HepG2 (cell line): ENCODE results near the gene KCNJ14. TPM values are rescaled to one million over a fixed set of nuclear protein-coding genes. Genes with fewer than 3 reads are reported as not detected.

ENCODE experiments used
- ATAC-seq: fragments of 200-7000 bp; cut with Tn5 transposase; 3 replicates; pipeline ENCODE4 v1.9.1; 2020; ENCODE audit warnings: mild to moderate bottlenecking, moderate library complexity
- BruUV-seq: library from RNA; stranded (reverse); fragments of 400-500 nt; replicated peaks from 2 replicates; lab custom pipeline; 2021; lab: Mats Ljungman, UMichigan
- CTCF ChIA-PET: fragments of 300-600 bp; formaldehyde crosslinking; extraction: SDS; loops from one replicate; lab custom pipeline; 2021; ENCODE audit warnings: low total read pairs, inconsistent platforms, low intra/inter-chr PET ratio; lab: Yijun Ruan, JAX
- POLR2A ChIA-PET: fragments of 350-600 bp; sonication (Branson Sonifier 250); formaldehyde crosslinking; loops from one replicate; lab custom pipeline; 2020; ENCODE audit warnings: antibody characterized with exemption, inconsistent platforms; lab: Yijun Ruan, JAX
- DNase-seq: peaks from one replicate; pipeline ENCODE4 v3.0.0-alpha.2; 2015; ENCODE audit warnings: low spot score
- FAIRE-seq: peaks from 3 replicates; lab custom pipeline; 2011; peaks lifted over from hg19 to GRCh38; lab: Jason Lieb, UNC
- H2AFZ ChIP-seq: one replicate; pipeline ENCODE4 v1.6.1; 2011; ENCODE audit warnings: low read length, inconsistent platforms
- H3K27ac ChIP-seq: fragments of 300-600 bp; 3 replicates; pipeline ENCODE4 v1.8.0; 2011; ENCODE audit warnings: mixed run types, mild to moderate bottlenecking, mixed read lengths, low read length, inconsistent platforms; ENCODE audit not compliant: insufficient read depth; ENCODE audit errors: extremely low read length
- H3K27me3 ChIP-seq, 2 experiments: fragments of 200-600 bp in 1 of 2; 2 replicates in 1 of 2; 3 replicates in 1 of 2; pipeline versions ENCODE4 v1.6.0 to v1.8.0; 2011; ENCODE audit warnings: low read length in 2 of 2, mild to moderate bottlenecking in 2 of 2, moderate library complexity in 2 of 2, inconsistent platforms in 1 of 2; ENCODE audit not compliant: insufficient read depth in 2 of 2, control insufficient read depth in 1 of 2
- H3K36me3 ChIP-seq, 2 experiments: fragments of 200-600 bp in 1 of 2; replicated peaks in 1 of 2; 2 replicates in 1 of 2; 3 replicates in 1 of 2; pipeline versions ENCODE4 v1.5.1 to v1.8.0; 2011; ENCODE audit warnings: low read length in 2 of 2, inconsistent platforms in 1 of 2; ENCODE audit not compliant: insufficient read depth in 2 of 2, control insufficient read depth in 1 of 2
- H3K4me1 ChIP-seq: 2 replicates; pipeline ENCODE4 v1.5.1; 2012; ENCODE audit warnings: low read length, inconsistent platforms; ENCODE audit not compliant: insufficient read depth
- H3K4me2 ChIP-seq: 2 replicates; pipeline ENCODE4 v1.6.0; 2011; ENCODE audit warnings: low read depth, low read length, inconsistent platforms
- H3K4me3 ChIP-seq, 3 experiments: fragments of 200-600 bp in 1 of 3; sonication (generic), shearing (Covaris generic) in 1 of 3; replicated peaks in 1 of 3; 2 replicates each; pipeline ENCODE4 v1.5.1; 2011 to 2016; ENCODE audit warnings: low read length in 3 of 3, inconsistent platforms in 2 of 3, low read depth in 2 of 3, mild to moderate bottlenecking in 2 of 3, control low read depth in 1 of 3, mixed read lengths in 1 of 3; ENCODE audit not compliant: insufficient read depth in 1 of 3
- H3K79me2 ChIP-seq: one replicate; pipeline ENCODE4 v1.6.1; 2011; ENCODE audit warnings: low read length, inconsistent platforms; ENCODE audit not compliant: insufficient read depth
- H3K9ac ChIP-seq: 2 replicates; pipeline ENCODE4 v1.6.0; 2011; ENCODE audit warnings: mild to moderate bottlenecking, low read depth, low read length, inconsistent platforms; ENCODE audit not compliant: insufficient read depth
- H3K9me3 ChIP-seq: 2 replicates; pipeline ENCODE4 v1.5.1; 2012; ENCODE audit warnings: mild to moderate bottlenecking, low read length
- H4K20me1 ChIP-seq: 2 replicates; pipeline ENCODE4 v1.6.0; 2011; ENCODE audit warnings: inconsistent platforms, mild to moderate bottlenecking, low read length, moderate library complexity; ENCODE audit not compliant: insufficient read depth
- CBFB ChIP-seq: sonication (generic); formaldehyde crosslinking; IDR thresholded peaks from 2 replicates; pipeline ENCODE4 v1.4.0; 2020; ENCODE audit warnings: missing genetic modification reagents
- HNRNPLL ChIP-seq: fragments of 200-400 bp; formaldehyde crosslinking; IDR thresholded peaks from 2 replicates; pipeline ENCODE4 v1.6.1; 2017; ENCODE audit warnings: mild to moderate bottlenecking, low read depth, low read length; ENCODE audit not compliant: poor library complexity, severe bottlenecking
- NFE2 ChIP-seq: sonication (generic); formaldehyde crosslinking; IDR thresholded peaks from 2 replicates; pipeline ENCODE4 v1.4.0; 2020; ENCODE audit warnings: missing genetic modification reagents
- ZBTB21 ChIP-seq: sonication (generic); formaldehyde crosslinking; IDR thresholded peaks from 2 replicates; pipeline ENCODE4 v1.4.0; 2020; ENCODE audit warnings: missing genetic modification reagents
- ZIK1 ChIP-seq: sonication (generic); formaldehyde crosslinking; IDR thresholded peaks from 2 replicates; pipeline ENCODE4 v1.5.0; 2020; ENCODE audit warnings: mild to moderate bottlenecking, low read depth, missing genetic modification reagents, borderline replicate concordance
- ZNF326 ChIP-seq: sonication (generic); formaldehyde crosslinking; IDR thresholded peaks from 2 replicates; pipeline ENCODE4 v1.4.0; 2020; ENCODE audit warnings: missing genetic modification reagents, borderline replicate concordance
- ZNF747 ChIP-seq: sonication (generic); formaldehyde crosslinking; IDR thresholded peaks from 2 replicates; pipeline ENCODE4 v1.8.1; 2023; ENCODE audit warnings: missing genetic modification reagents, mild to moderate bottlenecking, borderline replicate concordance
- WGBS: methylation state at CpG from one replicate; pipeline ENCODE4 v1.1.6; 2017; ENCODE audit warnings: low lambda C conversion rate; 5-methylcytosine and 5-hydroxymethylcytosine counted together
- in situ Hi-C: cut with HindIII; loops from 2 replicates; pipeline ENCODE4 v1.10.0; 2017; ENCODE audit warnings: low pct_unique_long_range_greater_than_20kb; ENCODE audit not compliant: extremely low pct_ligation_motif_present
- intact Hi-C: fragments of 100-400 bp; cut with micrococcal nuclease; formaldehyde crosslinking; loops from one replicate; pipeline ENCODE4 v1.10.0; 2022; ENCODE audit not compliant: unreplicated experiment
- polyA plus RNA-seq, 8 experiments: library from polyadenylated mRNA; depleted of rRNA in 3 of 8; stranded (reverse) in 7 of 8; unstranded in 1 of 8; fragments of >200 nt; fragmentation: Illumina TruSeq in 4 of 8; extraction: Trizol in 4 of 8; gene quantifications; 2 replicates each; pipeline versions ENCODE4 v1.2.1 to v1.2.3, GENCODE V29; 2011 to 2016; ENCODE audit warnings: low read depth in 4 of 8, missing spikeins in 1 of 8, mixed read lengths in 1 of 8; ENCODE audit not compliant: insufficient read depth in 1 of 8
- total RNA-seq, 5 experiments: library from RNA; depleted of rRNA; stranded (reverse); fragments of >200 nt; fragmentation: Illumina TruSeq; extraction: Trizol; gene quantifications; 2 replicates each; pipeline ENCODE4 v1.2.3, GENCODE V29; 2016; ENCODE audit warnings: low read depth in 1 of 5
- TF ChIP-seq, protein P1 (sequence below): sonication (generic); formaldehyde crosslinking; conservative IDR thresholded peaks from 2 replicates; pipeline ENCODE4 v1.4.0; 2020; ENCODE audit warnings: missing genetic modification reagents
- TF ChIP-seq, protein P2 (sequence below): sonication (generic); formaldehyde crosslinking; IDR thresholded peaks from 2 replicates; pipeline ENCODE4 v1.4.0; 2020; ENCODE audit warnings: missing genetic modification reagents
- TF ChIP-seq, protein P3 (sequence below): sonication (generic); formaldehyde crosslinking; IDR thresholded peaks from 2 replicates; pipeline ENCODE4 v1.4.0; 2020; ENCODE audit warnings: mild to moderate bottlenecking, missing genetic modification reagents

KCNJ14 gene
- total and polyA plus RNA-seq, 2 of the 13 experiments (the other 11 are each of a cell fraction or from before 2014, with no cell fraction given): 0.20 to 0.51 TPM

DNA sequence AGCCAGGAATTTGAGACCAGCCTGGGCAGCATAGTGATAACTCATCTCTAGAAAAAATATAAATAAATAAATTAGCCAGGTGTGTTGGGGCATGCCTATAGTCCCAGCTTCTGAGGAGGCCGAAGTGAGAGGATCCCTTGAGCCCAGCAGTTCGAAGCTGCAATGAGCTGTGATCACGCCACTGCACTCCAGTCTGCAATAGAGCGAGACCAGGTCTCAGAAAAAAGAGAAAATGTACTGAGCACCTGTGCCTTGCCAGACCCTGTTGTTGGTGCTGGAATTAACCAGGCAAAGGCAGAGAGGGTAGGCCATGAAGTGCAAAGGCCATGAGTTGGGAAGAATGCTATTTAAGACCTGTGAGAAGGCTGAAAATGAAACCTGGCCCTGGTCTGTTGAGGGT, 16.5 kb downstream of the KCNJ14 start:
- ChIA-PET POLR2A (interaction anchor here (0.6 kb wide), 1 partner anchor 70 kb away, joined by 3 read pairs; no protein-coding TSS in a partner anchor), CTCF (no interaction called here)
- H3K9me3 ChIP-seq: no peaks in the 10 kb centered on the region
- BruUV-seq: no TSS peak
- in situ Hi-C loops: no loop called here
- peaks cover 5% of the 10 kb centered on the region for H3K79me2 ChIP-seq
- no peak overlapping the region for H3K4me3 ChIP-seq
- no peaks in the 10 kb centered on the region; the same call in 1 of the 2 replicates for H4K20me1 ChIP-seq
- intact Hi-C loops: no loop called here
- ATAC-seq: no peak
- FAIRE-seq: no peak
- H3K9ac ChIP-seq: no peak overlapping the region
- H3K27ac ChIP-seq: no peak overlapping the region
- H3K27me3 ChIP-seq: no peaks in the 10 kb centered on the region; a peak in 1 of 5 replicates
- H3K4me2 ChIP-seq: no peak overlapping the region
- peaks cover 17% of the 10 kb centered on the region for H3K4me1 ChIP-seq
- 96% methylated on average over 4 of the region's 4 CpGs for WGBS
- no peak overlapping the region for H2AFZ ChIP-seq
- TF ChIP-seq CBFB: no peak
- TF ChIP-seq ZIK1 (CRISPR knock-in tag): no peak
- no peak for TF ChIP-seq ZNF326 (CRISPR knock-in tag)
- TF ChIP-seq ZBTB21 (CRISPR knock-in tag): no peak
- TF ChIP-seq ZNF747: no peak
- TF ChIP-seq HNRNPLL: no peak
- TF ChIP-seq, protein P1, sequence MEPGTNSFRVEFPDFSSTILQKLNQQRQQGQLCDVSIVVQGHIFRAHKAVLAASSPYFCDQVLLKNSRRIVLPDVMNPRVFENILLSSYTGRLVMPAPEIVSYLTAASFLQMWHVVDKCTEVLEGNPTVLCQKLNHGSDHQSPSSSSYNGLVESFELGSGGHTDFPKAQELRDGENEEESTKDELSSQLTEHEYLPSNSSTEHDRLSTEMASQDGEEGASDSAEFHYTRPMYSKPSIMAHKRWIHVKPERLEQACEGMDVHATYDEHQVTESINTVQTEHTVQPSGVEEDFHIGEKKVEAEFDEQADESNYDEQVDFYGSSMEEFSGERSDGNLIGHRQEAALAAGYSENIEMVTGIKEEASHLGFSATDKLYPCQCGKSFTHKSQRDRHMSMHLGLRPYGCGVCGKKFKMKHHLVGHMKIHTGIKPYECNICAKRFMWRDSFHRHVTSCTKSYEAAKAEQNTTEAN (CRISPR knock-in tag): no peak
- no peak for TF ChIP-seq NFE2 (CRISPR knock-in tag)
- TF ChIP-seq, protein P2, sequence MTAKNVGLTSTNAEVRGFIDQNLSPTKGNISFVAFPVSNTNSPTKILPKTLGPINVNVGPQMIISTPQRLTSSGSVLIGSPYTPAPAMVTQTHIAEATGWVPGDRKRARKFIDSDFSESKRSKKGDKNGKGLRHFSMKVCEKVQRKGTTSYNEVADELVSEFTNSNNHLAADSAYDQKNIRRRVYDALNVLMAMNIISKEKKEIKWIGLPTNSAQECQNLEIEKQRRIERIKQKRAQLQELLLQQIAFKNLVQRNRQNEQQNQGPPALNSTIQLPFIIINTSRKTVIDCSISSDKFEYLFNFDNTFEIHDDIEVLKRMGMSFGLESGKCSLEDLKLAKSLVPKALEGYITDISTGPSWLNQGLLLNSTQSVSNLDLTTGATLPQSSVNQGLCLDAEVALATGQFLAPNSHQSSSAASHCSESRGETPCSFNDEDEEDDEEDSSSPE (CRISPR knock-in tag): no peak
- TF ChIP-seq, protein P3, sequence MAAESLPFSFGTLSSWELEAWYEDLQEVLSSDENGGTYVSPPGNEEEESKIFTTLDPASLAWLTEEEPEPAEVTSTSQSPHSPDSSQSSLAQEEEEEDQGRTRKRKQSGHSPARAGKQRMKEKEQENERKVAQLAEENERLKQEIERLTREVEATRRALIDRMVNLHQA: no peak
- H3K36me3 ChIP-seq: peaks cover 25 to 56% of the 10 kb centered on the region in 2 experiments; a peak in 4 of 5 replicates
- DNase-seq: no peak
